Dermis lymphatic vessel endothelial cell (primary cell): ENCODE measurements around the gene NAGA. TPM values are rescaled to one million over a fixed set of nuclear protein-coding genes. Genes with fewer than 3 reads are reported as not detected.

Source experiments
- total RNA-seq: library from RNA; depleted of rRNA; stranded (reverse); fragments of >200 nt; gene quantifications from 2 replicates; pipeline ENCODE4 v1.2.1, GENCODE V29; 2014

The NAGA gene
- 12.7 and 16.5 TPM in 2 replicates for total RNA-seq

DNA sequence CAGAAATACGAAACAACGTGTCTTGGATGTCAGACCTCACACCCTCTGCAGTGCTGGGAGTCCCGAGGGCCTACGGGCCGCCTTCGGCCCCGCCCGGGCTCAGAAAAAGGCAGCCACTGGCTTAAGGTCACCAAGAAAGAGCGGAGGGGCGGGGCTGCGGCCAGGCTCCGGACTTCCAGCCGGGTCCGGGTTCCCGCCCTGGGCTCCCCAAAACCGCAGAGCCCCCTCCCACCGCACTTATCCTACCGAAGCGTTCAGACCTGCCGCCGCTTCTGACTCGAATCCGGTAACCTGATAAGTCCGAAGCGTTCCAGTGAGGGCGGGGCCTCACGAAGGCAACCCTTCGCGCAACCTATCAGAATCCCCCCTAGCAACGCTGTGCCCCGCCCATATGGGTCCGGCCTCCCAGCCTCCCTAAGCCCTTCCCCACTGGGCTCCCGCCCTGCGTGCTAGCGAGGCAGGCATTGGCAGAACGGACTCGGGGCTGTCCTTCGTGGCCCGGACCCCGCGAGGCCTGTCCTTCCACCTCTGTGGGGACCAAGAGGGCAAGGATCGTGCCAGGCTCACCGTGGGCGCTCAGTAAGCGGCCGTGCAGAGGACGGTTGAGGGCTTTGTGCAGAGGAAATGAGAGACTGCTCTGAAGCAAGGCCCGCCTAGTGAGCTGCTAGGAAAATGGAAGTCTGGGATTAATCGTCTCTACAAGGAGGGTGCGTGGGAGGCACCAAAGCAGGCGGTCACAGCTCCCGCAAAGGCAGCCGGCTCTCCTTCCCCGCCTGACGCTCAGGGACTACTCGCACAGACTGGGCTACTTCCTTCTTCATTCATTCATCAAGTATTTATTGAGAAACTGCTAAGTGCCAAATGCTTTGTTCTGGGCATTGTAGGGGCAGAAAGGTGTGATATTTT, at the start of gene NAGA:
NAGA (minus strand) TSS at position 296 of the 906 bp plus-strand sequence. CDS start 515 bp downstream, outside the sequence.

GRCh38 chr22:42090596-42091454, 20.2 kb upstream of the NAGA start, which contains the start of gene NDUFA6:
NDUFA6 (minus strand) TSS chr22:42090772; CDS start chr22:42090744, 28 bp downstream.

DNA sequence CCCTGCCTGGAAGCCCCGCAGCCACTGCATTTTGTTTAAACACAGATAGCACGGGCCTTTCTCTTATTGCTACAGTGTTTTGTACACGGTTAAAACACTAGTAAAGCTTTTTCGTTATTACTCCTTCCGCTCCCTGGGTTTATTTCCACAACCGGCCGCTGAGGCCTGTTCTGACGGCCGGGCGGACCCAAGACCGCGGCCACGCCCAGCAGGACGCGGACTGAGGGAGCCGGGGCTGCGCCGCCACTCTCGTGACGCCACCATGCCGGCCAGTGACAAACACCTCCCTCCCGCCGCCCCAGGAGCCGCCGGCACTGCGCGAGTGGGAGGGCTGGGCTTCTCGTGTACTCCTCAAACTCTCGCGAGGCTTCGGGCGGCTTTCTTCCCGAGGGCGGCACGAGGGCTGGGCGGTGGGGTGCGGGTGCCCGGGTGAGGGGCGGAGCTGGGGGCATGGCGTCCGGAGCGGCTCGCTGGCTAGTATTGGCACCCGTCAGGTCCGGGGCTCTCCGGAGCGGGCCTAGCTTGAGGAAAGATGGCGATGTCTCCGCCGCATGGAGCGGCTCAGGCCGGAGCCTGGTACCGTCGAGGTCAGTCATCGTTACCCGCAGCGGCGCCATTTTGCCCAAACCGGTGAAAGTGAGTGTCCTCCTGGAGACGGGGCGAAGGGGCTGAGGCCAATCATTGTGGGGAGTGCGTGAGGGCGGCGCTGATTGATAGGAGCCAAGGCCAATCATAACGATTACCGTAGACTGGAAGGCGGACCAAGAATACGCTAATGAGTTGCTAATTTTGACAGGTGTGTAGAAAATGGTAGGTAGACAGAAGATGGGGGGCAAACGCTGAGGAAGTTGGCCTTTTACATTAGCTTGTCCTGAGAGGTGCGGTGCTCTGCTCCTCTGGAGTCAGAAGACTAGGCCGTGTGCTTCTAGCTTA, 9.0 kb upstream of the NAGA start, which contains the start of gene SMDT1:
SMDT1 (plus strand) TSS at position 382 of the 933 bp plus-strand sequence; CDS start at position 451, 69 bp downstream.

DNA sequence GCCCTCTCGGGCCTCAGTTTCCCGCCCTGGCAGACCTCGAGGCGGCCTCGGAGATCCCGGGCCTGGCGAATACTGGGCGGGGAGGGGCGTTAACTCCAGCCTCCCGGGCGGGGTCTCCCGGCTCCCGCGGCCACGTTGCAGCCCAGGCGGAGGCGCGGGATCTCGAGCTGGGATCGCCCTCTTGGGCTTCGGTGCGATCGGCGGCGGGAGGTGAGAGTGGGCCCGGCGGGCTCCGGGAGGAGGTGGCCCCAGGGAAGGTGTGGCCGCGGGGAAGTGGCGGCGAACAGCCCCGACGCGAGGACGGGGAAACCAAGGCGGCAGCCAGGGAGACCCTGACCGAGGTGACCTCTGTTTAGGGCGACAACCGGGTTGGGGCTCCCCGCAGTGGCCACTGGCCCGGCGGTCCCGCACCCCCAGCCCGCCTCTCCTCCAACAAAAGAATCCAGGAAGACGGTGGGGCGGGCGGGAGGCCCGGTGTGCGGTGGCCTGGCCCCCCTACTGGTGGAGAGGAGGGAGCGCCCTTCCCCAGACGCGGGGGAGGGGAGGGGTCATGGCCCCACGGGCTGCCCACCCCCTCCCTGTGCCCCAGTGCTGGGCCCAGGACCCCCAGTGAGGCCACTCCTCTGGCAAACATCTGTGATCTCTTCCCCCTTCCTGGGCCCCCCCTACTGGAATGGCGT, 3.7 kb upstream of the NAGA start, which contains the start of gene PHETA2:
PHETA2 (plus strand) TSS at position 117 of the 680 bp plus-strand sequence. CDS start 3,046 bp downstream, outside the sequence.

Other genes starting within 250 kb of the NAGA start
- gene SREBF2, start 237.7 kb downstream of the NAGA start, total RNA-seq = 31.3 and 42.9 TPM in 2 replicates
- gene SHISA8, start 155.7 kb downstream of the NAGA start, total RNA-seq = not detected in 2 replicates
- gene TNFRSF13C, start 144.0 kb downstream of the NAGA start, total RNA-seq = under 0.01 and 0.09 TPM in 2 replicates
- gene CENPM, start 123.7 kb downstream of the NAGA start, total RNA-seq = 5.3 and 5.6 TPM in 2 replicates
- gene SEPTIN3, start 101.4 kb downstream of the NAGA start, total RNA-seq = 0.09 and 0.11 TPM in 2 replicates
- gene WBP2NL, start 72.0 kb downstream of the NAGA start, total RNA-seq = 0.11 TPM in 1 of 2 replicates, not detected in the other
- 23.1 and 26.2 TPM in 2 replicates for gene PHETA2, start 3.4 kb upstream of the NAGA start, total RNA-seq
- gene SMDT1, start 8.9 kb upstream of the NAGA start, total RNA-seq = 8.5 and 14.0 TPM in 2 replicates
- 57.3 and 59.2 TPM in 2 replicates for gene NDUFA6, start 20.0 kb upstream of the NAGA start, total RNA-seq
- 0.11 and 0.17 TPM in 2 replicates for gene CYP2D6, start 60.0 kb upstream of the NAGA start, total RNA-seq
- 18.5 and 19.3 TPM in 2 replicates for gene TCF20, start 199.8 kb upstream of the NAGA start, total RNA-seq